ENCODE results near the gene ABCB4.
A peak's percentile ranks its signal among the peaks of the same experiment; 100 is the strongest.

The ABCB4 gene

GRCh38 chr7:87506246-87507180 lies 31.0 kb upstream of the ABCB4 start:
- H3K9me3 ChIP-seq (ENCODE audit: severe bottlenecking): no peaks in the 10 kb centered on the region
- ATAC-seq (ENCODE audit: low read depth): no peak
- no peaks in the 10 kb centered on the region for H3K27me3 ChIP-seq (ENCODE audit: insufficient read depth, poor library complexity, severe bottlenecking)
- TF ChIP-seq CTCF (IDR thresholded peaks at IDR 0.05; ENCODE audit: poor library complexity, severe bottlenecking): peak; percentile 67
- H3K4me3 ChIP-seq (ENCODE audit: severe bottlenecking): no peak overlapping the region
- no peak overlapping the region for H3K27ac ChIP-seq (ENCODE audit: poor library complexity, severe bottlenecking)
- no peak for DNase-seq (ENCODE audit: low spot score)
- no peaks in the 10 kb centered on the region for H3K4me1 ChIP-seq (ENCODE audit: insufficient read depth, poor library complexity, severe bottlenecking)
- H3K36me3 ChIP-seq (ENCODE audit: low read depth): no peaks in the 10 kb centered on the region

GRCh38 chr7:87505557-87506245 lies 30.2 kb upstream of the ABCB4 start:
- ATAC-seq (ENCODE audit: low read depth) (no peak), DNase-seq (ENCODE audit: low spot score) (no peak)
- no peak overlapping the region for H3K27ac ChIP-seq (ENCODE audit: poor library complexity, severe bottlenecking)
- H3K9me3 ChIP-seq (ENCODE audit: severe bottlenecking): no peaks in the 10 kb centered on the region
- H3K36me3 ChIP-seq (ENCODE audit: low read depth): no peaks in the 10 kb centered on the region
- H3K4me1 ChIP-seq (ENCODE audit: insufficient read depth, poor library complexity, severe bottlenecking): no peaks in the 10 kb centered on the region
- H3K4me3 ChIP-seq (ENCODE audit: severe bottlenecking): no peak overlapping the region
- H3K27me3 ChIP-seq (ENCODE audit: insufficient read depth, poor library complexity, severe bottlenecking): no peaks in the 10 kb centered on the region
- TF ChIP-seq CTCF (IDR thresholded peaks at IDR 0.05; ENCODE audit: poor library complexity, severe bottlenecking): no peak

- H3K9me3 ChIP-seq (ENCODE audit: severe bottlenecking): no peaks in the 10 kb centered on the region
- H3K27me3 ChIP-seq (ENCODE audit: insufficient read depth, poor library complexity, severe bottlenecking): peaks cover under 1% of the 10 kb centered on the region
- DNase-seq (ENCODE audit: low spot score): no peak
- peak; percentile 49; the same call in 2 of the 3 replicates for ATAC-seq (ENCODE audit: low read depth)
- no peaks in the 10 kb centered on the region for H3K4me1 ChIP-seq (ENCODE audit: insufficient read depth, poor library complexity, severe bottlenecking)
- H3K4me3 ChIP-seq (ENCODE audit: severe bottlenecking): no peak overlapping the region
- H3K36me3 ChIP-seq (ENCODE audit: low read depth): no peaks in the 10 kb centered on the region
- H3K27ac ChIP-seq (ENCODE audit: poor library complexity, severe bottlenecking): no peak overlapping the region
- TF ChIP-seq CTCF (IDR thresholded peaks at IDR 0.05; ENCODE audit: poor library complexity, severe bottlenecking): no peak
These were observed 29.6 kb upstream of the ABCB4 start for GRCh38 chr7:87505122-87505521.

- Histone ChIP-seq H3K27me3 (ENCODE audit: insufficient read depth, poor library complexity, severe bottlenecking) (peaks cover 4% of the 10 kb centered on the region), H3K9me3 (ENCODE audit: severe bottlenecking) (no peaks in the 10 kb centered on the region)
- TF ChIP-seq CTCF (IDR thresholded peaks at IDR 0.05; ENCODE audit: poor library complexity, severe bottlenecking): no peak
These were observed 24.0 kb upstream of the ABCB4 start for GRCh38 chr7:87499494-87499893.

More at GRCh38 chr7:87499494-87499893, 24.0 kb upstream of the ABCB4 start:
- Histone ChIP-seq H3K36me3 (ENCODE audit: low read depth) (no peaks in the 10 kb centered on the region), H3K27ac (ENCODE audit: poor library complexity, severe bottlenecking) (no peak overlapping the region), H3K4me1 (ENCODE audit: insufficient read depth, poor library complexity, severe bottlenecking) (no peaks in the 10 kb centered on the region), H3K4me3 (ENCODE audit: severe bottlenecking) (no peak overlapping the region)
- no peak for ATAC-seq (ENCODE audit: low read depth)
- DNase-seq (ENCODE audit: low spot score): no peak
